ENCODE measurements around the gene ZNF141. TPM values are rescaled to one million over a fixed set of nuclear protein-coding genes. Genes with fewer than 3 reads are reported as not detected.
A peak's percentile ranks its signal among the peaks of the same experiment; 100 is the strongest.

Gene ZNF141
- total and polyA plus RNA-seq, 2 of the 8 experiments (the other 6 are each of a cell fraction or from before 2014, with no cell fraction given), result 8.5 to 50.8 TPM

DNA sequence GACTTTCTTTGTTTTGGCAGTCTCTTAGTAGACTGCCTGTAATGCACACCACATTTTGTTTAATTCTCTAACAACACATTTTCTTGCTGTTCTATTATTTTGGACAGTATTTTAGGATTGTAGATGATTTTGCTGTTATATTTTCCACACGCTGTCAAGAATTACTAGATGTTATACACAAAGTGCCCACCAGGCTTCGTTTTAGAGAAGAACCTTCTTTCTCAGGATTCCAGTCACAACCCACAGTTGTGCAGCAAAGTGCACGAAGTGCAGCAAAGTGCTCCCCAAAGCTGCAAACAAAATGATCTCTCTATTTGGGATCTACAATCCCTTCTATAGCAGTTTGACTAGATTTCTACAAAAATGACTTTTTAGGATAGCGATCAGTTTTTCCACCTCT, 2.4 kb downstream of the ZNF141 start:
- H4K5ac ChIP-seq (ENCODE audit: insufficient read length, low read depth, low read length), result no peak overlapping the region
- H2BK12ac ChIP-seq (ENCODE audit: low read depth, low read length), result no peak overlapping the region
- no peak overlapping the region for H2BK120ac ChIP-seq (replicated peaks; ENCODE audit: low read depth, low read length)
- peaks cover 0 to 11% (median 6%) of the 10 kb centered on the region in 4 experiments; a peak in 4 of 7 replicates for H3K27me3 ChIP-seq (replicated peaks in 1 of 4; ENCODE audit: control insufficient read depth in 3 of 4, extremely low read depth in 1 of 4, insufficient read depth in 3 of 4, low read length in 3 of 4)
- no peak overlapping the region for H2BK15ac ChIP-seq (ENCODE audit: low read length)
- peaks cover 0 to 13% (median 7%) of the 10 kb centered on the region in 4 experiments; a peak in 5 of 8 replicates for H3K36me3 ChIP-seq (ENCODE audit: control insufficient read depth in 2 of 4, insufficient read depth in 4 of 4, low read length in 3 of 4)
- peaks cover 22% of the 10 kb centered on the region for H3K79me1 ChIP-seq (ENCODE audit: low read depth, low read length)
- H3K27ac ChIP-seq (ENCODE audit: low read depth, low read length), result no peak overlapping the region
- peaks cover 15 to 59% of the 10 kb centered on the region in 2 experiments for H3K79me2 ChIP-seq (ENCODE audit: control insufficient read depth in 1 of 2, insufficient read depth in 2 of 2, low read length in 2 of 2)
- H2BK20ac ChIP-seq (ENCODE audit: low read length), result no peak overlapping the region
- no peak overlapping the region; a peak in 1 of 4 replicates for H3K4me2 ChIP-seq (ENCODE audit: insufficient read depth in 1 of 2, low read depth in 2 of 2, low read length in 2 of 2)
- H3K14ac ChIP-seq (ENCODE audit: insufficient read length), result no peak overlapping the region
- H2AK5ac ChIP-seq (ENCODE audit: low read depth, low read length), result no peak overlapping the region
- POLR2A ChIA-PET (ENCODE audit: partially characterized antibody), result interaction anchor here (0.6 to 2.7 kb wide), 4 partner anchors 10 to 133 kb away, joined by 3 to 18 read pairs (median 9); partner anchors contain the start of gene ZNF732
- peaks cover 13% of the 10 kb centered on the region for H3K23me2 ChIP-seq (ENCODE audit: low read depth, low read length)
- H2BK5ac ChIP-seq (ENCODE audit: low read depth, low read length), result no peak overlapping the region
- no peak overlapping the region for H3K23ac ChIP-seq (ENCODE audit: insufficient read length)
- H3K9ac ChIP-seq (replicated peaks in 1 of 4; ENCODE audit: extremely low read depth in 1 of 4, low read depth in 3 of 4, low read length in 3 of 4), result no peak overlapping the region
- no peak overlapping the region for H3K56ac ChIP-seq (replicated peaks; ENCODE audit: insufficient read length, low read depth, low read length)
- CTCF ChIA-PET (ENCODE audit: partially characterized antibody), result interaction anchor here (0.9 to 1.8 kb wide), 4 partner anchors 10 to 44 kb away, joined by 3 to 7 read pairs (median 4); no protein-coding TSS in a partner anchor
- H2AFZ ChIP-seq (ENCODE audit: low read length), result no peak overlapping the region
- no peak overlapping the region for H3K4me3 ChIP-seq (ENCODE audit: extremely low read depth in 1 of 4, insufficient read depth in 2 of 4, low read depth in 3 of 4, low read length in 4 of 4)
- H3K9me3 ChIP-seq (ENCODE audit: insufficient read depth in 2 of 2, low read depth in 1 of 2, low read length in 1 of 2), result no peaks in the 10 kb centered on the region
- no peak overlapping the region for H3K18ac ChIP-seq (ENCODE audit: extremely low read depth, low read length)
- peaks cover 2 to 11% (median 4%) of the 10 kb centered on the region in 4 experiments; a peak in 6 of 7 replicates for H3K4me1 ChIP-seq (replicated peaks in 1 of 4; ENCODE audit: control insufficient read depth in 3 of 4, insufficient read depth in 4 of 4, low read length in 3 of 4)
- H4K91ac ChIP-seq (replicated peaks; ENCODE audit: insufficient read length, low read length), result no peak overlapping the region
- FAIRE-seq (peak; percentile 73), DNase-seq (ENCODE audit: low read depth in 1 of 2, low spot score in 2 of 2) (no peak)
- H4K20me1 ChIP-seq (replicated peaks in 1 of 2; ENCODE audit: control insufficient read depth in 1 of 2, insufficient read depth in 2 of 2, low read length in 2 of 2), result peaks cover 2 to 17% of the 10 kb centered on the region in 2 experiments
- no peak overlapping the region for H4K8ac ChIP-seq (ENCODE audit: extremely low read depth, insufficient read depth, low read length)
- H3K4ac ChIP-seq (replicated peaks; ENCODE audit: insufficient read length, low read depth, low read length), result no peak overlapping the region
- 81% methylated on average over 4 of the region's 4 CpGs; no CpG with 5 or more reads in 1 of the 2 experiments for WGBS, 2 experiments (ENCODE audit: extremely low coverage in 1 of 2, insufficient coverage in 1 of 2, insufficient read length in 1 of 2, insufficient replicate concordance in 2 of 2, low coverage in 1 of 2, low lambda C conversion rate in 2 of 2, missing lambda C conversion rate in 1 of 2)
- TF ChIP-seq CTCF (IDR thresholded peaks at IDR 0.05; ENCODE audit: control extremely low read depth in 1 of 3, insufficient read depth in 1 of 3, low read depth in 1 of 3, low read length in 3 of 3) (peak in 1 of 3 experiments; percentile 34; a peak in 2 of 4 replicates), POLR2AphosphoS5 (IDR thresholded peaks at IDR 0.05; ENCODE audit: low read depth, low read length) (no peak)

Data from H1 (cell line).